A673 (cell line): ENCODE measurements around the gene CEP131. TPM values are rescaled to one million over a fixed set of nuclear protein-coding genes. Genes with fewer than 3 reads are reported as not detected.

Experiments used
- BruUV-seq: library from RNA; stranded (reverse); fragments of 400-500 nt; replicated peaks from 2 replicates; lab custom pipeline; 2021; lab: Mats Ljungman, UMichigan
- CTCF ChIA-PET: fragments of 300-600 bp; sonication (Branson Sonifier 250); formaldehyde crosslinking; loops from one replicate; lab custom pipeline; 2022; ENCODE audit warnings: antibody characterized with exemption; lab: Charles Lee
- POLR2A ChIA-PET: fragments of 300-600 bp; sonication (Branson Sonifier 250); formaldehyde crosslinking; loops from one replicate; lab custom pipeline; 2022; ENCODE audit warnings: antibody characterized with exemption; ENCODE audit not compliant: low non-redundant PET; lab: Charles Lee
- DNase-seq: peaks from one replicate; pipeline ENCODE4 v3.0.0-alpha.2; 2015; ENCODE audit warnings: low spot score
- H3K27ac ChIP-seq: fragments of 200-600 bp; sonication (generic); 2 replicates; pipeline ENCODE4 v1.5.1; 2016; ENCODE audit warnings: mixed run types, low read depth, mild to moderate bottlenecking, mixed read lengths, antibody characterized with exemption, low read length; ENCODE audit not compliant: poor library complexity, severe bottlenecking
- H3K27me3 ChIP-seq: fragments of 200-600 bp; sonication (generic); replicated peaks from 2 replicates; pipeline ENCODE4 v1.6.1; 2017; ENCODE audit warnings: mixed run types, low read depth, mild to moderate bottlenecking, mixed read lengths, antibody characterized with exemption, low read length; ENCODE audit not compliant: insufficient read depth, poor library complexity
- H3K36me3 ChIP-seq: fragments of 200-600 bp; sonication (generic); 2 replicates; pipeline ENCODE4 v1.6.1; 2016; ENCODE audit warnings: mixed run types, mild to moderate bottlenecking, mixed read lengths, antibody characterized with exemption, low read length; ENCODE audit not compliant: insufficient read depth, poor library complexity, severe bottlenecking
- H3K4me1 ChIP-seq: fragments of 200-600 bp; sonication (generic); 2 replicates; pipeline ENCODE4 v1.6.1; 2017; ENCODE audit warnings: mixed run types, mild to moderate bottlenecking, mixed read lengths, antibody characterized with exemption, low read length; ENCODE audit not compliant: insufficient read depth, poor library complexity, severe bottlenecking
- H3K4me3 ChIP-seq: fragments of 200-600 bp; sonication (generic); 2 replicates; pipeline ENCODE4 v1.5.1; 2016; ENCODE audit warnings: low read depth, mixed run types, mild to moderate bottlenecking, mixed read lengths, low read length; ENCODE audit not compliant: poor library complexity, severe bottlenecking
- H3K9me3 ChIP-seq: fragments of 200-600 bp; sonication (generic); 2 replicates; pipeline ENCODE4 v1.6.1; 2016; ENCODE audit warnings: mixed run types, low read depth, mild to moderate bottlenecking, mixed read lengths, antibody characterized with exemption, low read length; ENCODE audit not compliant: poor library complexity, severe bottlenecking
- CTCF ChIP-seq: fragments of 300-800, 200-600 bp; sonication (generic); conservative IDR thresholded peaks from 2 replicates; pipeline ENCODE4 v1.5.1; 2017; ENCODE audit warnings: low read depth, mild to moderate bottlenecking, antibody characterized with exemption, low read length, moderate library complexity, mixed read lengths
- EZH2 ChIP-seq: fragments of 200-600 bp; sonication (generic); IDR thresholded peaks from 2 replicates; pipeline ENCODE4 v1.6.1; 2017; ENCODE audit warnings: borderline replicate concordance, low read depth, mild to moderate bottlenecking, mixed read lengths, antibody characterized with exemption, low read length; ENCODE audit not compliant: poor library complexity, severe bottlenecking
- intact Hi-C: fragments of 100-400 bp; cut with micrococcal nuclease; formaldehyde crosslinking; loops from one replicate; pipeline ENCODE4 v1.10.0; 2022; ENCODE audit not compliant: unreplicated experiment
- total RNA-seq: library from RNA; stranded (reverse); gene quantifications from 2 replicates; pipeline ENCODE4 v1.2.3, GENCODE V29; 2021

Gene CEP131
- total RNA-seq, 1 experiment from 2014 or later = 27.1 TPM

DNA sequence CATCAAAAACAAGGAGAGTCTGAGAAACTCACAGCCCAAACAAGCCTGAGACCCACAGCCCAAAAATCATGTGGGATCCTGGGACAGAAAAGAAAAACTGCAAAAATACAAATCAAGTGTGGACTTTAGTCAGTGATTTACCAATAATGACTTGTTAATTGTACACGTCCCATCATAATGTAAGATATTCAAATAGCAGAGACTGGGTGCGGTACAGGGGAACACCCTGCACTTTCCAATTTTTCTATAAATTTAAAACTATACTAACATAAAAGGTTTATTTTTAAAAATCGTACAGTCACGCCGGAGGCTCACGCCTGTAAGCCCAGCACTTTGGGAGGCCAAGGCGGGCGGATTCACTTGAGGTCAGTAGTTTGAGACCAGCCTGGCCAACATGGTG lies 8.8 kb downstream of the CEP131 start:
- Histone ChIP-seq H3K27me3 (no peaks in the 10 kb centered on the region), H3K4me3 (no peak overlapping the region), H3K27ac (no peak overlapping the region), H3K36me3 (no peaks in the 10 kb centered on the region), H3K9me3 (no peaks in the 10 kb centered on the region), H3K4me1 (no peaks in the 10 kb centered on the region)
- TF ChIP-seq EZH2 (no peak), CTCF (no peak)
- intact Hi-C loops = no loop called here
- ChIA-PET CTCF (no interaction called here), POLR2A (no interaction called here)
- BruUV-seq = no TSS peak
- no peak for DNase-seq

GRCh38 chr17:81212365-81212764 lies 10.4 kb downstream of the CEP131 start:
- Histone ChIP-seq H3K9me3 (no peaks in the 10 kb centered on the region), H3K27me3 (no peaks in the 10 kb centered on the region), H3K4me1 (peaks cover 3% of the 10 kb centered on the region), H3K4me3 (no peak overlapping the region), H3K36me3 (no peaks in the 10 kb centered on the region), H3K27ac (no peak overlapping the region)
- no TSS peak for BruUV-seq
- CTCF ChIA-PET = no interaction called here
- no peak for TF ChIP-seq CTCF
- TF ChIP-seq EZH2 = no peak
- DNase-seq = no peak
- intact Hi-C loops = no loop called here
- POLR2A ChIA-PET = no interaction called here

- Histone ChIP-seq H3K4me3 (no peak overlapping the region), H3K27me3 (no peaks in the 10 kb centered on the region), H3K9me3 (no peaks in the 10 kb centered on the region), H3K36me3 (no peaks in the 10 kb centered on the region), H3K4me1 (peaks cover 17% of the 10 kb centered on the region), H3K27ac (peak overlapping the region; percentile 5)
- ChIA-PET POLR2A (no interaction called here), CTCF (interaction anchor here (0.8 kb wide), 1 partner anchor 68 kb away, joined by 7 read pairs; no protein-coding TSS in a partner anchor)
- TF ChIP-seq CTCF (no peak), EZH2 (no peak)
- intact Hi-C loops = no loop called here
- BruUV-seq = no TSS peak
- DNase-seq = no peak
These were observed 11.9 kb downstream of the CEP131 start for GRCh38 chr17:81210868-81211267.
